Ishikawa (cell line): Measurements from ENCODE around the gene KCNJ15.

ENCODE experiments used
- CEBPB ChIP-seq: IDR thresholded peaks from 2 replicates; pipeline ENCODE4 v1.6.1; 2012
- CREB1 ChIP-seq: IDR thresholded peaks from 2 replicates; pipeline ENCODE4 v1.6.1; 2012; ENCODE audit warnings: low read depth
- EGR1 ChIP-seq: IDR thresholded peaks from 2 replicates; pipeline ENCODE4 v1.6.1; 2012
- EP300 ChIP-seq: IDR thresholded peaks from 2 replicates; pipeline ENCODE4 v1.6.1; 2012; ENCODE audit warnings: borderline replicate concordance
- MAX ChIP-seq: IDR thresholded peaks from 2 replicates; pipeline ENCODE4 v1.6.1; 2012
- RAD21 ChIP-seq: IDR thresholded peaks from 2 replicates; pipeline ENCODE4 v1.6.1; 2012; ENCODE audit warnings: low read depth
- REST ChIP-seq: IDR thresholded peaks from 2 replicates; pipeline ENCODE4 v1.6.1; 2012; ENCODE audit warnings: low read depth, mild to moderate bottlenecking
- TAF1 ChIP-seq: IDR thresholded peaks from 2 replicates; pipeline ENCODE4 v1.6.1; 2012; ENCODE audit warnings: low read depth, mild to moderate bottlenecking
- TEAD4 ChIP-seq: IDR thresholded peaks from 2 replicates; pipeline ENCODE4 v1.6.1; 2012
- YY1 ChIP-seq: IDR thresholded peaks from 2 replicates; pipeline ENCODE4 v1.6.1; 2012; ENCODE audit warnings: low read depth

GRCh38 chr21:38354231-38354630, 97.4 kb downstream of the KCNJ15 start:
- TF ChIP-seq TAF1 (no peak), CREB1 (no peak), YY1 (no peak), EP300 (no peak), REST (no peak), MAX (no peak), CEBPB (no peak), RAD21 (no peak), EGR1 (no peak), TEAD4 (no peak)
